Gastroesophageal sphincter (tissue), 4 donors: Measurements from ENCODE around the gene VAV1. TPM values are rescaled to one million over a fixed set of nuclear protein-coding genes. Genes with fewer than 3 reads are reported as not detected.

Source experiments
- ATAC-seq: fragments of 150-250 bp; one replicate; pipeline ENCODE4 v1.9.1; 2016; ENCODE audit warnings: mild to moderate bottlenecking, moderate library complexity
- H3K27ac ChIP-seq, 4 donors: fragments of 200-600 bp; sonication (generic) in 3 of 4; 1 replicate in 3 of 4; 2 replicates in 1 of 4; pipeline ENCODE4 v1.5.1; 2016 to 2019
- H3K27me3 ChIP-seq: fragments of 200-600 bp; sonication (generic); one replicate; pipeline ENCODE4 v1.5.1; 2019
- H3K36me3 ChIP-seq, 2 donors: fragments of 200-600 bp; sonication (generic); one replicate each; pipeline ENCODE4 v1.5.1; 2019; ENCODE audit warnings: control low read depth in 1 of 2
- H3K4me1 ChIP-seq, 3 donors: fragments of 200-600 bp; sonication (generic); 1 replicate in 2 of 3; 2 replicates in 1 of 3; pipeline ENCODE4 v1.5.1; 2016 to 2019; ENCODE audit warnings: control low read depth in 2 of 3
- H3K4me3 ChIP-seq, 2 donors: fragments of 200-600 bp; sonication (generic); one replicate each; pipeline ENCODE4 v1.5.1; 2019; ENCODE audit warnings: mild to moderate bottlenecking in 1 of 2, moderate library complexity in 1 of 2
- H3K9me3 ChIP-seq, 3 donors: fragments of 200-600 bp; sonication (generic); one replicate each; pipeline ENCODE4 v1.5.1; 2017 to 2019; ENCODE audit warnings: control low read depth in 2 of 3
- EP300 ChIP-seq: sonication (generic); formaldehyde crosslinking; IDR thresholded peaks from one replicate; pipeline ENCODE4 v1.6.1; 2017; ENCODE audit warnings: antibody characterized with exemption, mild to moderate bottlenecking
- POLR2A ChIP-seq, 2 donors: fragments of 450-650 bp; IDR thresholded peaks; one replicate each; pipeline ENCODE4 v1.6.1; 2017; ENCODE audit warnings: antibody characterized with exemption in 2 of 2, mild to moderate bottlenecking in 2 of 2, moderate library complexity in 1 of 2
- POLR2AphosphoS5 ChIP-seq: sonication (generic); formaldehyde crosslinking; IDR thresholded peaks from one replicate; pipeline ENCODE4 v1.6.1; 2017; ENCODE audit warnings: antibody characterized with exemption
- WGBS, 2 donors: methylation state at CpG; one replicate each; pipeline ENCODE4 v1.1.5; 2018; ENCODE audit warnings: low coverage in 1 of 2; 5-methylcytosine and 5-hydroxymethylcytosine counted together
- total RNA-seq, 4 donors: library from RNA; depleted of rRNA; stranded (reverse); fragments of >200 nt; gene quantifications; one replicate each; pipeline ENCODE4 v1.1.0, GENCODE V29; 2016
- TF ChIP-seq, protein P1 (sequence below), 4 experiments: fragments of 200-600 bp in 2 of 4; fragments of 450-650 bp in 2 of 4; sonication (generic) in 1 of 4; IDR thresholded peaks; one replicate each; pipeline ENCODE4 v1.5.1; 2017 to 2019; ENCODE audit warnings: antibody characterized with exemption in 4 of 4, mild to moderate bottlenecking in 2 of 4, moderate library complexity in 2 of 4

Gene VAV1
- total RNA-seq, 4 donors from 2014 or later, result 2.3 to 7.8 (median 5.7) TPM

GRCh38 chr19:6801485-6802086 lies 29.1 kb downstream of the VAV1 start:
- Histone ChIP-seq H3K27ac (no peak overlapping the region), H3K36me3 (no peaks in the 10 kb centered on the region), H3K4me3 (peak overlapping the region in 1 of 2 donors; percentile 23), H3K27me3 (peaks cover 84% of the 10 kb centered on the region), H3K9me3 (peaks cover 0 to under 1% (median 0%) of the 10 kb centered on the region in 3 donors), H3K4me1 (peaks cover 0 to 7% (median 3%) of the 10 kb centered on the region in 3 donors)
- TF ChIP-seq POLR2A (IDR thresholded peaks at IDR 0.05) (no peak), POLR2AphosphoS5 (no peak), EP300 (no peak)
- TF ChIP-seq, protein P1, sequence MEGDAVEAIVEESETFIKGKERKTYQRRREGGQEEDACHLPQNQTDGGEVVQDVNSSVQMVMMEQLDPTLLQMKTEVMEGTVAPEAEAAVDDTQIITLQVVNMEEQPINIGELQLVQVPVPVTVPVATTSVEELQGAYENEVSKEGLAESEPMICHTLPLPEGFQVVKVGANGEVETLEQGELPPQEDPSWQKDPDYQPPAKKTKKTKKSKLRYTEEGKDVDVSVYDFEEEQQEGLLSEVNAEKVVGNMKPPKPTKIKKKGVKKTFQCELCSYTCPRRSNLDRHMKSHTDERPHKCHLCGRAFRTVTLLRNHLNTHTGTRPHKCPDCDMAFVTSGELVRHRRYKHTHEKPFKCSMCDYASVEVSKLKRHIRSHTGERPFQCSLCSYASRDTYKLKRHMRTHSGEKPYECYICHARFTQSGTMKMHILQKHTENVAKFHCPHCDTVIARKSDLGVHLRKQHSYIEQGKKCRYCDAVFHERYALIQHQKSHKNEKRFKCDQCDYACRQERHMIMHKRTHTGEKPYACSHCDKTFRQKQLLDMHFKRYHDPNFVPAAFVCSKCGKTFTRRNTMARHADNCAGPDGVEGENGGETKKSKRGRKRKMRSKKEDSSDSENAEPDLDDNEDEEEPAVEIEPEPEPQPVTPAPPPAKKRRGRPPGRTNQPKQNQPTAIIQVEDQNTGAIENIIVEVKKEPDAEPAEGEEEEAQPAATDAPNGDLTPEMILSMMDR (IDR thresholded peaks at IDR 0.05), result no peak
- peak; percentile 10 for ATAC-seq
- WGBS, 2 donors, result 17% methylated on average over 6 of the region's 19 CpGs; no CpG with 5 or more reads in 1 of the 2 donors

- WGBS, 2 donors, result 46 to 53% methylated on average over 4 to 6 of the region's 9 CpGs
- Histone ChIP-seq H3K9me3 (no peaks in the 10 kb centered on the region), H3K27ac (no peak overlapping the region), H3K27me3 (peaks cover 81% of the 10 kb centered on the region), H3K36me3 (no peaks in the 10 kb centered on the region), H3K4me3 (no peak overlapping the region), H3K4me1 (peaks cover 0 to 7% (median 3%) of the 10 kb centered on the region in 3 donors)
- ATAC-seq, result peak; percentile 55
- no peak for TF ChIP-seq POLR2AphosphoS5
- TF ChIP-seq, protein P1 (IDR thresholded peaks at IDR 0.05), result no peak
- no peak for TF ChIP-seq POLR2A (IDR thresholded peaks at IDR 0.05)
These were observed 30.0 kb downstream of the VAV1 start for GRCh38 chr19:6802336-6803035.

DNA sequence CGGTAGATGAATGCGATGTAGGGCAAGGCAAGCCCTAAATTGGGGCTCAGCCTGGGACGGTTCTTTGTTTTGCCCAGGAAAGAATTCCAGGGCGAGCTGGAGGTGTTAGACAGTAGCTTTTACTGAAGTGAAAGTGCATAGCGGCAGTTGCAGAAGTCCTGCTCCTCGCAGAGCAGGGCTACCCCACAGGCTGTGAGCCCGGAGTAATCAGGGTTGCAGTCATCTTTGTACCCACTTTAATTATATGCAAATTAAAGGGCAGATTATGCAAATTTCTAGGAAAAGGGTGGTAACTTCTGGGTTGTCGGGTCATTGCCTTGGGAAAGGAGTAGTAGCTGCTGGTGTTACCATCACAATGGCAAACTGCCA lies 30.5 kb downstream of the VAV1 start:
- H3K4me1 ChIP-seq, result peaks cover 0 to 7% (median 3%) of the 10 kb centered on the region in 3 donors
- WGBS, 2 donors, result 67 to 83% methylated on average over 2 to 6 of the region's 8 CpGs
- H3K9me3 ChIP-seq, result no peaks in the 10 kb centered on the region
- no peak overlapping the region for H3K4me3 ChIP-seq
- H3K27ac ChIP-seq, result no peak overlapping the region
- ATAC-seq, result no peak
- TF ChIP-seq POLR2AphosphoS5 (no peak), POLR2A (IDR thresholded peaks at IDR 0.05) (no peak), EP300 (no peak)
- TF ChIP-seq, protein P1 (IDR thresholded peaks at IDR 0.05), result no peak
- H3K36me3 ChIP-seq, result no peaks in the 10 kb centered on the region
- peaks cover 77% of the 10 kb centered on the region for H3K27me3 ChIP-seq

DNA sequence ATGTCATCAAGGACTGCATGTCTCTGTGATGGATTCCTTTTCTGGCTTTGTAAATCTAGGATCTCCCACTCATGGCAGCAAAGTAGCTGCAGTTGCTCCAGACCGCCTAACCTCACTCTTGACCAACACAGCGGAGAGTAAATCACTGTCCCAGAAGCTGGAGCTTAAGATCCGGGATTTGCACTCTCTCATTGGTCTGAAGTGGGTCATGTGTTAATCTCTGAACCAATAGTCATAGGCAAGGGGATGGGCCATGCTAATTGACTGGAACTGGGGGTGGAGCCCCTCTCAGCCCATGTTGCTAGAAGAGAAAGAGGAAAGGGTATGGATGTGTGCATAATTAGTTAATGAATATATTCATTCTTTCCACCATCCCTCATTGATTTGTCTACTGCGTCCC lies 34.0 kb downstream of the VAV1 start:
- TF ChIP-seq, protein P1 (IDR thresholded peaks at IDR 0.05), result no peak
- TF ChIP-seq POLR2AphosphoS5, result no peak
- no peak for TF ChIP-seq EP300
- no peak for TF ChIP-seq POLR2A (IDR thresholded peaks at IDR 0.05)
- 85 to 90% methylated on average over 1 to 2 of the region's 4 CpGs for WGBS, 2 donors
- Histone ChIP-seq H3K4me3 (no peak overlapping the region), H3K27ac (no peak overlapping the region), H3K36me3 (no peaks in the 10 kb centered on the region), H3K9me3 (peaks cover 0 to 11% (median 0%) of the 10 kb centered on the region in 3 donors), H3K4me1 (peaks cover 0 to 3% (median 1%) of the 10 kb centered on the region in 3 donors), H3K27me3 (peaks cover 61% of the 10 kb centered on the region)
- ATAC-seq, result no peak

DNA sequence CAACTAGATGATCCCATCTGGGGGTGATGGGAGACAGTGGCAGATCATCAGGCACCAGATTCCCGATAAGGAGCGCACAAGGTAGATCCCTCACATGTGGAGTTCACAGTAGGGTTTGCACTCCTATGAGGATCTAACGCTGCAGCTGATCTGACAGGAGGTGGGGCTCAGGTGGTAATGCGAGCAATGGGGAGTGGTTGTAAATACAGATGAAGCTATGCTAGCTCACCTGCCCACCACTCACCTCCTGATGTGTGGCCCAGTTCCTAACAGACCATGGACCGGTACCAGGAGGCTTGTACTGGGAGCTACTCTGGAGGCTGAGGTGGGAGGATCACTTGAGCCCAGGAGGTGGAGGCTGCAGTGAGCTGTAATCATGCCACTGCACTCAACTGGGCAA lies 34.8 kb downstream of the VAV1 start:
- H3K27ac ChIP-seq, result no peak overlapping the region
- 83 to 100% methylated on average over 1 to 2 of the region's 5 CpGs for WGBS, 2 donors
- H3K9me3 ChIP-seq, result peaks cover 0 to 11% (median 0%) of the 10 kb centered on the region in 3 donors
- no peaks in the 10 kb centered on the region for H3K36me3 ChIP-seq
- H3K4me1 ChIP-seq, result no peaks in the 10 kb centered on the region
- TF ChIP-seq EP300, result no peak
- no peak for TF ChIP-seq POLR2AphosphoS5
- no peak for TF ChIP-seq POLR2A (IDR thresholded peaks at IDR 0.05)
- TF ChIP-seq, protein P1 (IDR thresholded peaks at IDR 0.05), result no peak
- peaks cover 56% of the 10 kb centered on the region for H3K27me3 ChIP-seq
- ATAC-seq, result no peak
- no peak overlapping the region for H3K4me3 ChIP-seq
